Loucy (cell line): ENCODE measurements around the gene SGCA.
A peak's percentile ranks its signal among the peaks of the same experiment; 100 is the strongest.

Source experiments
- H2AFZ ChIP-seq: fragments of 200-600 bp; sonication (generic); 2 replicates; pipeline ENCODE4 v1.6.0; 2016; ENCODE audit warnings: antibody characterized with exemption, mild to moderate bottlenecking, low read length, moderate library complexity
- H3F3A ChIP-seq: fragments of 200-600 bp; 2 replicates; pipeline ENCODE4 v1.6.0; 2016; ENCODE audit warnings: antibody characterized with exemption, low read depth, mild to moderate bottlenecking
- H3K27me3 ChIP-seq: fragments of 200-600 bp; sonication (generic); 2 replicates; pipeline ENCODE4 v1.6.1; 2014; ENCODE audit warnings: low read length, mild to moderate bottlenecking; ENCODE audit not compliant: insufficient read depth, poor library complexity, severe bottlenecking
- H3K36me3 ChIP-seq: fragments of 200-600 bp; sonication (generic); 2 replicates; pipeline ENCODE4 v1.6.1; 2016; ENCODE audit warnings: low read length; ENCODE audit not compliant: insufficient read depth
- H3K4me1 ChIP-seq: fragments of 200-600 bp; sonication (generic); 2 replicates; pipeline ENCODE4 v1.5.1; 2014; ENCODE audit warnings: low read length, mild to moderate bottlenecking; ENCODE audit not compliant: insufficient read depth, poor library complexity, severe bottlenecking
- H3K4me2 ChIP-seq: fragments of 200-600 bp; sonication (generic); 2 replicates; pipeline ENCODE4 v1.6.0; 2014; ENCODE audit warnings: antibody characterized with exemption, low read length, low read depth, mild to moderate bottlenecking; ENCODE audit not compliant: poor library complexity, severe bottlenecking
- H3K4me3 ChIP-seq: fragments of 200-600 bp; sonication (generic); 2 replicates; pipeline ENCODE4 v1.5.1; 2014; ENCODE audit warnings: low read length, mild to moderate bottlenecking, mixed read lengths; ENCODE audit not compliant: poor library complexity, severe bottlenecking
- H3K79me2 ChIP-seq: fragments of 200-600 bp; sonication (generic); 2 replicates; pipeline ENCODE4 v1.6.1; 2014; ENCODE audit warnings: low read length; ENCODE audit not compliant: insufficient read depth
- H3K9ac ChIP-seq: fragments of 200-600 bp; sonication (generic); 2 replicates; pipeline ENCODE4 v1.6.0; 2014; ENCODE audit warnings: mild to moderate bottlenecking, low read depth, low read length, moderate library complexity; ENCODE audit not compliant: poor library complexity, severe bottlenecking
- H3K9me2 ChIP-seq: fragments of 200-600 bp; sonication (generic); replicated peaks from 2 replicates; pipeline ENCODE4 v1.6.1; 2016; ENCODE audit warnings: low read depth, low read length, mixed read lengths
- H3K9me3 ChIP-seq: fragments of 200-600 bp; sonication (generic); 2 replicates; pipeline ENCODE4 v1.6.1; 2014; ENCODE audit warnings: mild to moderate bottlenecking, antibody characterized with exemption, low read length, low read depth; ENCODE audit not compliant: insufficient read depth
- H4K20me1 ChIP-seq: fragments of 200-600 bp; sonication (generic); 2 replicates; pipeline ENCODE4 v1.6.0; 2014; ENCODE audit warnings: antibody characterized with exemption, low read length, mild to moderate bottlenecking; ENCODE audit not compliant: insufficient read depth, poor library complexity, severe bottlenecking
- EZH2phosphoT487 ChIP-seq: fragments of 200-600 bp; IDR thresholded peaks from 2 replicates; pipeline ENCODE4 v1.6.1; 2018; ENCODE audit warnings: antibody characterized with exemption, mild to moderate bottlenecking, moderate library complexity, borderline replicate concordance
- TF ChIP-seq, protein P1 (sequence below): fragments of 200-600 bp; sonication (generic); conservative IDR thresholded peaks from 2 replicates; pipeline ENCODE4 v1.5.1; 2014; ENCODE audit warnings: mild to moderate bottlenecking, antibody characterized with exemption, low read length

SGCA gene

GRCh38 chr17:50123649-50124349, 42.0 kb upstream of the SGCA start:
- H3K4me2 ChIP-seq: no peak overlapping the region
- H3K79me2 ChIP-seq: no peaks in the 10 kb centered on the region
- H4K20me1 ChIP-seq: no peaks in the 10 kb centered on the region
- H3F3A ChIP-seq: no peaks in the 10 kb centered on the region
- peaks cover 20% of the 10 kb centered on the region for H3K4me1 ChIP-seq
- H3K9me3 ChIP-seq: no peaks in the 10 kb centered on the region
- TF ChIP-seq, protein P1, sequence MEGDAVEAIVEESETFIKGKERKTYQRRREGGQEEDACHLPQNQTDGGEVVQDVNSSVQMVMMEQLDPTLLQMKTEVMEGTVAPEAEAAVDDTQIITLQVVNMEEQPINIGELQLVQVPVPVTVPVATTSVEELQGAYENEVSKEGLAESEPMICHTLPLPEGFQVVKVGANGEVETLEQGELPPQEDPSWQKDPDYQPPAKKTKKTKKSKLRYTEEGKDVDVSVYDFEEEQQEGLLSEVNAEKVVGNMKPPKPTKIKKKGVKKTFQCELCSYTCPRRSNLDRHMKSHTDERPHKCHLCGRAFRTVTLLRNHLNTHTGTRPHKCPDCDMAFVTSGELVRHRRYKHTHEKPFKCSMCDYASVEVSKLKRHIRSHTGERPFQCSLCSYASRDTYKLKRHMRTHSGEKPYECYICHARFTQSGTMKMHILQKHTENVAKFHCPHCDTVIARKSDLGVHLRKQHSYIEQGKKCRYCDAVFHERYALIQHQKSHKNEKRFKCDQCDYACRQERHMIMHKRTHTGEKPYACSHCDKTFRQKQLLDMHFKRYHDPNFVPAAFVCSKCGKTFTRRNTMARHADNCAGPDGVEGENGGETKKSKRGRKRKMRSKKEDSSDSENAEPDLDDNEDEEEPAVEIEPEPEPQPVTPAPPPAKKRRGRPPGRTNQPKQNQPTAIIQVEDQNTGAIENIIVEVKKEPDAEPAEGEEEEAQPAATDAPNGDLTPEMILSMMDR: no peak
- no peak for TF ChIP-seq EZH2phosphoT487
- H3K9me2 ChIP-seq: no peaks in the 10 kb centered on the region
- no peak overlapping the region for H2AFZ ChIP-seq
- H3K36me3 ChIP-seq: no peaks in the 10 kb centered on the region
- H3K27me3 ChIP-seq: no peaks in the 10 kb centered on the region
- H3K4me3 ChIP-seq: no peak overlapping the region
- no peak overlapping the region for H3K9ac ChIP-seq

DNA sequence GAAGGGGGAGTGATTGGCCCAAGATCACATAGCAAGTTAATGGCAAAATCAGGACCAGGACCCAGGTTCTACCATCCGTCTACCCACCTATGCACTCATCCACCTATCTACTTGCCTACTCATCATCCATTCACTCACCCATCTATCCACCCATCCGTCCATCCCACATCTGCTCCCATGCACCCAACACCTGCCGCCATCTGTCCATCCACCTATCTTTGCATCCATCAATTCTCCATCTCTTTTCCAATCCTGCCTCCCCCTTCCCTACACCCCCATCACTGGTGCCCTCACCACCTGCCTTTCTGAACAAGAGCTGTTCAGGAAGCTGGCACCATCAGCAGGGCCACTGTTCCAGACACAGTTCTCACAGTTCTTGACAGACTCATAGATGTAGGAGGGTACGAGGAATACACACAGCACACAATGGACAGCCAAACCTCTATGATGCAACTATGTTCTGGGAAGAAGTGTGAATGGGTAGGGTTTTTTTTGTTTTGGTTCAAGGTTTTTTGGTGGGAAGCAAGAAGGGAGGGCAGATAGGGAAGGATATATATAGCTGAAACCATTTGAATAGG, 40.3 kb upstream of the SGCA start:
- Histone ChIP-seq H3K79me2 (no peaks in the 10 kb centered on the region), H3K9me2 (no peaks in the 10 kb centered on the region), H3K9me3 (no peaks in the 10 kb centered on the region), H3K9ac (no peak overlapping the region), H4K20me1 (no peaks in the 10 kb centered on the region), H3K27me3 (no peaks in the 10 kb centered on the region), H3K4me3 (no peak overlapping the region), H2AFZ (no peak overlapping the region), H3K4me1 (peaks cover 20% of the 10 kb centered on the region), H3K4me2 (no peak overlapping the region), H3F3A (no peaks in the 10 kb centered on the region), H3K36me3 (no peaks in the 10 kb centered on the region)
- TF ChIP-seq, protein P1: no peak
- TF ChIP-seq EZH2phosphoT487: no peak

DNA sequence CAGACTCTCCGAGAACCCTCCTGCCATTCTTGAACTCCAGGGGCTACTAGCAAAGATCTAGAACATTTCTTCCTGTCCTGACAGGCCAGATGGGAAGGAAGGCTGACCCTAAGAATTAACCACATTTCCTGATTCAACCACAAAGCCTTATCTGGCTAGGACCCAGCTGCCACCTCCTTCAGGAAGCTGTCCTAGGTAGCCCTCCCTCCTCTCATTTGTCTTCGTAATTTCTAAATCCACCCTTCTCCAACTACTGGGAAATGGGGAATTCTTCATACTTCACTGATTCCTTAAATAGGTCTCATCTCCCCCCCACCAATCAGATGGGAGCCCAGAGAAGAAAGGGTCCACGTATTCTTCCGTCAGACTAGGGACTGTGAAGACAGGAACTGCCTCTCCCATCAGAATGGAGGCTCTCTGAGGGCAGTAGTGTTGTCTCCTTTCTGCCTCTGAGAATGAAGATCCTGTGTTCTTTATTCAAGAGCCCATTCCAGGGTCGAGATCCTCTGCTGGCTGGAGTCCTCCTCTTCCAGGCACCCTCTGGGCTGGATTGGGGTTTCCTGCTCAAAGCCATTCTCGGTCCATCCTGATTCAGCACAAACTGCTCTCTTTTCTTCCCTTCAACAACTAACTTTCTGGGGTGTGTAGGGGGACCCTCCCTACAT, 38.0 kb upstream of the SGCA start:
- peak overlapping the region; percentile 62 for H3K4me2 ChIP-seq
- no peak overlapping the region for H2AFZ ChIP-seq
- TF ChIP-seq, protein P1: no peak
- no peak for TF ChIP-seq EZH2phosphoT487
- no peaks in the 10 kb centered on the region for H3K36me3 ChIP-seq
- no peaks in the 10 kb centered on the region for H3K9me2 ChIP-seq
- H3K4me1 ChIP-seq: peaks cover 23% of the 10 kb centered on the region
- no peaks in the 10 kb centered on the region for H3K79me2 ChIP-seq
- no peak overlapping the region for H3K9ac ChIP-seq
- H3F3A ChIP-seq: peaks cover 4% of the 10 kb centered on the region; the same call in 1 of the 2 replicates
- peak overlapping the region; percentile 13 for H3K4me3 ChIP-seq
- H3K9me3 ChIP-seq: no peaks in the 10 kb centered on the region
- H3K27me3 ChIP-seq: no peaks in the 10 kb centered on the region
- no peaks in the 10 kb centered on the region for H4K20me1 ChIP-seq
